Measurements from ENCODE around the gene STK38. TPM values are rescaled to one million over a fixed set of nuclear protein-coding genes. Genes with fewer than 3 reads are reported as not detected.

STK38 gene
- total RNA-seq, 1 donor from 2014 or later: 31.9 TPM

DNA sequence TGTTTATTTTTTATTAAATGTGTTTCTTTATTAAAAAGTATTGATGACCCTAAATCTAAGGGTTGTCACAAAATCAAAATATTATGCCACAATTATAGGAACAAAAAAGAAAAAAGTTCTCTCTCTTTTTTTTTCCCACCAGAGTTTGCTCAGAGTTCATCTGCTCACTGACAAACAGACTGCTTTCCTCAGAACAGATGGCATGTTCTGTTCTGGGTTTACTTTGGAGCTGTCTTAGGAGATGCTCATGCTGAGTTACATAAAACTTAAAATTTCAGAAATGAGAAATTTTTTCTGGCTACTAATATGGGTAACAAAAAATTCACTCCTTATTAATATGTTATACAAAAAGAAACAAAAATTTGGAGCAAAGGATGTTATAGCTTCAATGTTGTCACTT lies 30.3 kb downstream of the STK38 start:
- peaks cover 0 to 42% of the 10 kb centered on the region in 2 donors for H3K36me3 ChIP-seq
- H3K9me3 ChIP-seq: no peaks in the 10 kb centered on the region
- DNase-seq (ENCODE audit: extremely low spot score in 2 of 2): no peak
- H3K4me3 ChIP-seq: no peak overlapping the region
- intact Hi-C loops (cut with DNase I): no loop called here
- no peaks in the 10 kb centered on the region for H3K27me3 ChIP-seq
- TF ChIP-seq, protein P1, sequence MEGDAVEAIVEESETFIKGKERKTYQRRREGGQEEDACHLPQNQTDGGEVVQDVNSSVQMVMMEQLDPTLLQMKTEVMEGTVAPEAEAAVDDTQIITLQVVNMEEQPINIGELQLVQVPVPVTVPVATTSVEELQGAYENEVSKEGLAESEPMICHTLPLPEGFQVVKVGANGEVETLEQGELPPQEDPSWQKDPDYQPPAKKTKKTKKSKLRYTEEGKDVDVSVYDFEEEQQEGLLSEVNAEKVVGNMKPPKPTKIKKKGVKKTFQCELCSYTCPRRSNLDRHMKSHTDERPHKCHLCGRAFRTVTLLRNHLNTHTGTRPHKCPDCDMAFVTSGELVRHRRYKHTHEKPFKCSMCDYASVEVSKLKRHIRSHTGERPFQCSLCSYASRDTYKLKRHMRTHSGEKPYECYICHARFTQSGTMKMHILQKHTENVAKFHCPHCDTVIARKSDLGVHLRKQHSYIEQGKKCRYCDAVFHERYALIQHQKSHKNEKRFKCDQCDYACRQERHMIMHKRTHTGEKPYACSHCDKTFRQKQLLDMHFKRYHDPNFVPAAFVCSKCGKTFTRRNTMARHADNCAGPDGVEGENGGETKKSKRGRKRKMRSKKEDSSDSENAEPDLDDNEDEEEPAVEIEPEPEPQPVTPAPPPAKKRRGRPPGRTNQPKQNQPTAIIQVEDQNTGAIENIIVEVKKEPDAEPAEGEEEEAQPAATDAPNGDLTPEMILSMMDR (IDR thresholded peaks at IDR 0.05): no peak
- TF ChIP-seq POLR2AphosphoS5 (IDR thresholded peaks at IDR 0.05; ENCODE audit: insufficient read depth in 1 of 2, low read depth in 1 of 2) (no peak), POLR2A (IDR thresholded peaks at IDR 0.05) (no peak)
- no peaks in the 10 kb centered on the region for H3K4me1 ChIP-seq
- H3K27ac ChIP-seq: no peak overlapping the region

DNA sequence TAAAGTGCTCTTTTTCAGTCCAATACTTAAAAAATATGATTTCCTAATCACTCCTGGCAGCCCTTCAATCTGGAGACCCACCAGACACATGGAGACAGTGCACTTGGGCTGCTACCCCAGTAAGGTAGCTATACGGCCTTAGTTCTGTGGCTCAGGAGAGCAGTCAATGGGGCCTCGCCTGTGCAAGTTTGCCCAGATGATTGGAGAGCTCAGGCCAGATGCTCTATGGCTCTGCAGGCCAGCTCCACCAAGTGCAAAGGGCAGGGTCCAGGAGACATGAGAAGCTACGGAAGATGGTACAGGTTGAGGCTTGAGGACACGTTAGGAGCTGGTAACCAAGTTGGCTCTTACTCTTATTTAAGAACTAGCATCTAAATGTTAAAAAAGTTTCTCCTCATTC lies 30.7 kb downstream of the STK38 start:
- H3K27ac ChIP-seq: no peak overlapping the region
- peaks cover 0 to 38% of the 10 kb centered on the region in 2 donors for H3K36me3 ChIP-seq
- no peak for TF ChIP-seq POLR2AphosphoS5 (IDR thresholded peaks at IDR 0.05; ENCODE audit: insufficient read depth in 1 of 2, low read depth in 1 of 2)
- no peak for DNase-seq (ENCODE audit: extremely low spot score in 2 of 2)
- no peaks in the 10 kb centered on the region for H3K4me1 ChIP-seq
- intact Hi-C loops (cut with DNase I): no loop called here
- H3K4me3 ChIP-seq: no peak overlapping the region
- no peaks in the 10 kb centered on the region for H3K27me3 ChIP-seq
- no peaks in the 10 kb centered on the region for H3K9me3 ChIP-seq

DNA sequence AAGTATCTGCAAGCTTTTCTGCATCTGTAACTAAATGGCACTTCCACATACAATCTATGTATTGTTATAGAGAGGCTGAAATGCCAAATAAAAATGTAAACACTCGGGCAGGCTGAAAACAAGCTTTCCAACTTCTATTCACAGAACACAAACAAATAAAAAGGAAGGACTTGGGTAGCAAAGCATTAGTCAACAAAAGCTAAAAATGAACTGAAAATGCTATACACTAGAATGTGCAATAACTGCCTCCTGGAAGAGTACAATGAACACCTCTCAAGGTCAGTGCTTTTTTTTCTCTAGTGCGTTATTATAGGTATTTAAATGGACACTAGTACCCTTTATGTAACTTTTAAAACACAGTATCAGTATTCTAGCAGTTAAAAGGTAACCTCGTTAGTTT lies 31.4 kb downstream of the STK38 start:
- DNase-seq (ENCODE audit: extremely low spot score in 2 of 2): no peak
- Histone ChIP-seq H3K36me3 (peaks cover 0 to 31% of the 10 kb centered on the region in 2 donors), H3K4me3 (no peak overlapping the region), H3K27me3 (no peaks in the 10 kb centered on the region), H3K4me1 (no peaks in the 10 kb centered on the region), H3K9me3 (no peaks in the 10 kb centered on the region), H3K27ac (no peak overlapping the region)
- intact Hi-C loops (cut with DNase I): no loop called here
- TF ChIP-seq POLR2A (IDR thresholded peaks at IDR 0.05) (no peak), POLR2AphosphoS5 (IDR thresholded peaks at IDR 0.05; ENCODE audit: insufficient read depth in 1 of 2, low read depth in 1 of 2) (no peak)
- TF ChIP-seq, protein P1 (IDR thresholded peaks at IDR 0.05): no peak

DNA sequence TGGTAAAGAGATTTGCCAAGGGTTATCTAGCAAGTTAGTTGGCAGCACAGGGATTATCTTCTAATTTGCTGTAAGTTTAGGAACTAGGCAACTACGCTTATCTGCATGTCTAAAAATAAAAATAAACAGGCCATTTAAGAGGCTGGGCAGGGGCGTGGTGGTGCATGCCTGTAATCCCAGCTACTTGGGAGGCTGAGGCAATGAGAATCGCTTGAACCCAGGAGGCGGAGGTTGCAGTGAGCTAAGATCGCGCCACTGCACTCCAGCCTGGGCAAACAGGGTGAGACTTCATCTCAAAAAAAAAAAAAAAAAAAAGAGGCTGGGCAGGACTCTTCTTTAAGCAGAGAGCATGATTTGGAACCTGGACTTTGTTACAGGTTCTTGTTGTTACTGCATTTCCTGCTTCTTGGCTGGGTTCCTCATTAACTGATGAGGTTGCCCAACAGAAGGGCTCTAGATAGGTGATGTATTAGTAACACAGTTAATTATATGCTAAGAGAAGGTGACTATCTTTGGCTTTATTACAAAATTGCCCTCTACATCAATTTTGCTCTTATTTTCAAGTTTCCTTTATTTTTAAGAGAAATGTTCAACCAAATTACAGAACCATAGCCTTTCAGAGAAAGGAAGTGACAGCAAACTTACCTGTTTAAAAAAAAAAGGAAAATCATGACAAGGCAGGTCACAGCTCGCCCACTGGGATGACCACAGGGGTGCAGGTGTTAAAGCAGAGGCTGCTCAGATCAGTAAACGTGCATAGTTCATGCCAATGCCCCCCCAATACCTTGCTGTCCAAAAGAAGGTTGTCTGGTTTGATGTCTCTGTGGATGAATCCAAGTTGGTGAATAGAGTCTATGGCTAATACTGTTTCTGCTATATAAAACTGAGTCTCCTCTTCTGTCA lies 32.5 kb downstream of the STK38 start:
- no peak overlapping the region for H3K4me3 ChIP-seq
- no peak for DNase-seq (ENCODE audit: extremely low spot score in 2 of 2)
- TF ChIP-seq, protein P1 (IDR thresholded peaks at IDR 0.05): no peak
- TF ChIP-seq POLR2A (IDR thresholded peaks at IDR 0.05) (no peak), POLR2AphosphoS5 (IDR thresholded peaks at IDR 0.05; ENCODE audit: insufficient read depth in 1 of 2, low read depth in 1 of 2) (no peak)
- intact Hi-C loops (cut with DNase I): no loop called here
- H3K27me3 ChIP-seq: no peaks in the 10 kb centered on the region
- H3K9me3 ChIP-seq: no peaks in the 10 kb centered on the region
- H3K27ac ChIP-seq: no peak overlapping the region
- H3K4me1 ChIP-seq: no peaks in the 10 kb centered on the region
- H3K36me3 ChIP-seq: peaks cover 0 to 29% of the 10 kb centered on the region in 2 donors

DNA sequence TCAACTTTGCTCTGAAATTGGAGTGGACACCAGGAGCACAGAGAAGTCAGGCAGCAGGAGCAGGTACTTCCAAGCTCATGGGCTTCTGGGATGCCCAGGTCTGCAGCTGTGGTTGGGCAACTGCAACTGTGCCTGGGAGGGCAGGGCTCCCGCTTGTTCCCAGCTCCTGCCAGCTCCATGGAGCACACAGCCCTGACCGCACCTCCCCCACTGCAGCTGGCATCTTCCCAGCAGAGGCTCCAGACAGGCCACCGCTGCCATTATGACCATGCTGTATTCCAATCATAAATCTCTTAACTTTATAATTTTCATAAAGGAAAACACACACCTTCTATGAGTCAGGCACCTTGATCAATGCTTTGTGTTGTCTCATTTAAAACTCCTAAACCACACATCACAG lies 36.9 kb downstream of the STK38 start:
- peaks cover 0 to 23% of the 10 kb centered on the region in 2 donors for H3K36me3 ChIP-seq

More for the DNA sequence above, 36.9 kb downstream of the STK38 start:
- intact Hi-C loops (cut with DNase I): no loop called here
- no peak for DNase-seq (ENCODE audit: extremely low spot score in 2 of 2)
- H3K27ac ChIP-seq: no peak overlapping the region
- H3K27me3 ChIP-seq: no peaks in the 10 kb centered on the region
- TF ChIP-seq, protein P1 (IDR thresholded peaks at IDR 0.05): no peak
- TF ChIP-seq POLR2AphosphoS5 (IDR thresholded peaks at IDR 0.05; ENCODE audit: insufficient read depth in 1 of 2, low read depth in 1 of 2): no peak
- no peaks in the 10 kb centered on the region for H3K4me1 ChIP-seq
- H3K4me3 ChIP-seq: no peak overlapping the region
- H3K9me3 ChIP-seq: no peaks in the 10 kb centered on the region

Measured in vagina (tissue), 2 donors.